SK-N-SH (cell line): ENCODE measurements around the gene STX11. TPM values are rescaled to one million over a fixed set of nuclear protein-coding genes. Genes with fewer than 3 reads are reported as not detected.
A peak's percentile ranks its signal among the peaks of the same experiment; 100 is the strongest.

ENCODE experiments used
- CTCF ChIA-PET: fragments of 300-600, 350-600 bp; formaldehyde crosslinking; extraction: SDS; loops from one replicate; lab custom pipeline; 2021; lab: Yijun Ruan, JAX
- POLR2A ChIA-PET: fragments of 350-600 bp; sonication (Branson Sonifier 250); formaldehyde crosslinking; extraction: SDS; loops from one replicate; lab custom pipeline; 2020; ENCODE audit warnings: antibody characterized with exemption, inconsistent platforms; lab: Yijun Ruan, JAX
- DNase-seq: peaks from one replicate; pipeline ENCODE4 v3.0.0; 2012
- H2AFZ ChIP-seq: fragments of 200-600 bp; sonication (generic); 2 replicates; pipeline ENCODE4 v1.8.1; 2016; ENCODE audit warnings: antibody characterized with exemption, mild to moderate bottlenecking, low read depth
- H3F3A ChIP-seq: fragments of 200-600 bp; sonication (generic); replicated peaks from 2 replicates; pipeline ENCODE3; 2016; ENCODE audit warnings: antibody characterized with exemption, mild to moderate bottlenecking; ENCODE audit not compliant: insufficient read depth
- H3K27ac ChIP-seq, 2 experiments: fragments of 200-500 bp in 1 of 2; fragments of 200-600 bp in 1 of 2; sonication (Bioruptor generic) in 1 of 2; sonication (generic), shearing (Covaris generic) in 1 of 2; 2 replicates each; pipeline versions ENCODE4 v1.5.1 to v1.6.1; 2014 to 2016; ENCODE audit warnings: low read depth in 2 of 2, inconsistent platforms in 1 of 2, low read length in 1 of 2, mild to moderate bottlenecking in 1 of 2, mixed read lengths in 1 of 2
- H3K27me3 ChIP-seq: fragments of 200-600 bp; sonication (generic), shearing (Covaris generic); 2 replicates; pipeline ENCODE4 v1.6.1; 2016; ENCODE audit warnings: mixed run types; ENCODE audit not compliant: insufficient read depth
- H3K36me3 ChIP-seq, 2 experiments: fragments of 200-500 bp in 1 of 2; fragments of 200-600 bp in 1 of 2; sonication (Bioruptor generic) in 1 of 2; sonication (generic) in 1 of 2; replicated peaks in 1 of 2; 2 replicates each; pipeline versions ENCODE3 to v1.5.1; 2014 to 2016; ENCODE audit warnings: low read length in 1 of 2, mild to moderate bottlenecking in 1 of 2; ENCODE audit not compliant: insufficient read depth in 2 of 2, control insufficient read depth in 1 of 2
- H3K4me1 ChIP-seq, 2 experiments: fragments of 200-500 bp in 1 of 2; fragments of 200-600 bp in 1 of 2; sonication (Bioruptor generic) in 1 of 2; sonication (generic), shearing (Covaris generic) in 1 of 2; 2 replicates each; pipeline versions ENCODE4 v1.5.1 to v1.6.1; 2014 to 2016; ENCODE audit warnings: low read depth in 1 of 2, low read length in 1 of 2, mixed run types in 1 of 2; ENCODE audit not compliant: insufficient read depth in 2 of 2, control insufficient read depth in 1 of 2
- H3K4me2 ChIP-seq: fragments of 200-600 bp; sonication (generic), shearing (Covaris generic); 2 replicates; pipeline ENCODE4 v1.6.1; 2017; ENCODE audit warnings: mixed run types
- H3K4me3 ChIP-seq, 2 experiments: fragments of 200-500 bp in 1 of 2; fragments of 200-600 bp in 1 of 2; sonication (Bioruptor generic) in 1 of 2; sonication (generic), shearing (Covaris generic) in 1 of 2; 2 replicates each; pipeline versions ENCODE4 v1.5.1 to v1.8.1; 2014 to 2016; ENCODE audit warnings: low read depth in 2 of 2, inconsistent platforms in 1 of 2, low read length in 1 of 2, mild to moderate bottlenecking in 1 of 2, mixed read lengths in 1 of 2, moderate library complexity in 1 of 2
- H3K79me2 ChIP-seq: fragments of 200-600 bp; sonication (generic); 2 replicates; pipeline ENCODE4 v1.8.1; 2017; ENCODE audit warnings: mild to moderate bottlenecking; ENCODE audit not compliant: insufficient read depth
- H3K9ac ChIP-seq: fragments of 200-600 bp; sonication (generic); 2 replicates; pipeline ENCODE4 v1.6.1; 2017; ENCODE audit warnings: mixed run types
- H3K9me2 ChIP-seq: fragments of 200-600 bp; sonication (generic); 2 replicates; pipeline ENCODE4 v1.6.1; 2017; ENCODE audit warnings: mixed run types
- H3K9me3 ChIP-seq: fragments of 200-600 bp; sonication (generic); 2 replicates; pipeline ENCODE4 v1.6.1; 2017; ENCODE audit warnings: mixed run types, mild to moderate bottlenecking, moderate library complexity
- H4K20me1 ChIP-seq: fragments of 200-600 bp; sonication (generic); 2 replicates; pipeline ENCODE4 v1.6.1; 2017; ENCODE audit warnings: mild to moderate bottlenecking, mixed run types; ENCODE audit not compliant: insufficient read depth
- ELF1 ChIP-seq: IDR thresholded peaks from 2 replicates; pipeline ENCODE4 v1.4.0; 2012
- EZH2phosphoT487 ChIP-seq: fragments of 200-600 bp; sonication (generic); IDR thresholded peaks from 2 replicates; pipeline ENCODE4 v1.6.1; 2017; ENCODE audit warnings: low read depth, mixed run types, mild to moderate bottlenecking, antibody characterized with exemption, moderate library complexity, borderline replicate concordance
- FOSL2 ChIP-seq: IDR thresholded peaks from 2 replicates; pipeline ENCODE4 v1.4.0; 2012; ENCODE audit warnings: low read depth, mild to moderate bottlenecking, moderate library complexity, borderline replicate concordance
- FOXJ3 ChIP-seq: sonication (generic); formaldehyde crosslinking; IDR thresholded peaks from 2 replicates; pipeline ENCODE4 v1.5.1; 2020; ENCODE audit warnings: mild to moderate bottlenecking, missing genetic modification reagents
- FOXM1 ChIP-seq: IDR thresholded peaks from 2 replicates; pipeline ENCODE4 v1.4.0; 2012; ENCODE audit warnings: low read depth, mild to moderate bottlenecking
- JUND ChIP-seq: IDR thresholded peaks from 2 replicates; pipeline ENCODE4 v1.4.0; 2012
- MEF2A ChIP-seq: IDR thresholded peaks from 2 replicates; pipeline ENCODE4 v1.4.0; 2012; ENCODE audit warnings: low read depth, borderline replicate concordance
- MXI1 ChIP-seq: IDR thresholded peaks from 2 replicates; pipeline ENCODE4 v1.6.1; 2012; ENCODE audit warnings: mild to moderate bottlenecking, low read depth, low read length, improper control_type of control experiment
- NRF1 ChIP-seq: IDR thresholded peaks from 2 replicates; pipeline ENCODE4 v1.6.1; 2012; ENCODE audit warnings: low read depth, mild to moderate bottlenecking, low read length
- POLR2AphosphoS5 ChIP-seq: IDR thresholded peaks from 2 replicates; pipeline ENCODE4 v1.6.1; 2012; ENCODE audit warnings: low read depth, low read length
- RCOR1 ChIP-seq: fragments of 150-350 bp; IDR thresholded peaks from 2 replicates; pipeline ENCODE4 v1.6.1; 2017; ENCODE audit warnings: antibody characterized with exemption, low read length
- RXRA ChIP-seq: IDR thresholded peaks from 2 replicates; pipeline ENCODE4 v1.4.0; 2012; ENCODE audit warnings: low read depth, mild to moderate bottlenecking, borderline replicate concordance
- SIN3A ChIP-seq: IDR thresholded peaks from 2 replicates; pipeline ENCODE4 v1.6.1; 2012; ENCODE audit warnings: low read depth, mild to moderate bottlenecking, low read length, moderate library complexity, borderline replicate concordance
- SMC3 ChIP-seq: IDR thresholded peaks from 2 replicates; pipeline ENCODE4 v1.6.1; 2012; ENCODE audit warnings: low read depth, low read length, improper control_type of control experiment
- TAF1 ChIP-seq: IDR thresholded peaks from 2 replicates; pipeline ENCODE4 v1.6.1; 2012; ENCODE audit warnings: low read depth, mild to moderate bottlenecking, low read length, moderate library complexity, borderline replicate concordance
- YY1 ChIP-seq: IDR thresholded peaks from 2 replicates; pipeline ENCODE4 v1.4.0; 2012; ENCODE audit warnings: low read depth, mild to moderate bottlenecking
- WGBS: methylation state at CpG from one replicate; pipeline ENCODE4 v1.1.6; 2017; ENCODE audit warnings: low lambda C conversion rate; 5-methylcytosine and 5-hydroxymethylcytosine counted together
- polyA plus RNA-seq, 3 experiments: library from polyadenylated mRNA; depleted of rRNA; stranded (reverse); fragments of >200 nt; gene quantifications; 2 replicates each; pipeline ENCODE4 v1.2.3, GENCODE V29; 2012
- TF ChIP-seq, protein P1 (sequence below): IDR thresholded peaks from 2 replicates; pipeline ENCODE4 v1.4.0; 2012; ENCODE audit warnings: low read depth, borderline replicate concordance
- TF ChIP-seq, protein P2 (sequence below): fragments of 150-350 bp; IDR thresholded peaks from 2 replicates; pipeline ENCODE4 v1.6.1; 2016; ENCODE audit warnings: mild to moderate bottlenecking, low read depth, low read length
- TF ChIP-seq, protein P3 (sequence below): IDR thresholded peaks from 2 replicates; pipeline ENCODE4 v1.4.0; 2012; ENCODE audit warnings: low read depth, borderline replicate concordance
- TF ChIP-seq, protein P4 (sequence below): fragments of 200-600 bp; sonication (generic); IDR thresholded peaks from 2 replicates; pipeline ENCODE4 v1.6.1; 2017; ENCODE audit warnings: antibody characterized with exemption, mild to moderate bottlenecking, moderate library complexity
- TF ChIP-seq, protein P5 (sequence below): fragments of 150-350 bp; IDR thresholded peaks from 2 replicates; pipeline ENCODE4 v1.6.1; 2017; ENCODE audit warnings: antibody characterized with exemption, low read length, low read depth, borderline replicate concordance

Gene STX11
- polyA plus RNA-seq, 1 of the 3 experiments (the other 2 are of a cell fraction): 0.15 TPM

DNA sequence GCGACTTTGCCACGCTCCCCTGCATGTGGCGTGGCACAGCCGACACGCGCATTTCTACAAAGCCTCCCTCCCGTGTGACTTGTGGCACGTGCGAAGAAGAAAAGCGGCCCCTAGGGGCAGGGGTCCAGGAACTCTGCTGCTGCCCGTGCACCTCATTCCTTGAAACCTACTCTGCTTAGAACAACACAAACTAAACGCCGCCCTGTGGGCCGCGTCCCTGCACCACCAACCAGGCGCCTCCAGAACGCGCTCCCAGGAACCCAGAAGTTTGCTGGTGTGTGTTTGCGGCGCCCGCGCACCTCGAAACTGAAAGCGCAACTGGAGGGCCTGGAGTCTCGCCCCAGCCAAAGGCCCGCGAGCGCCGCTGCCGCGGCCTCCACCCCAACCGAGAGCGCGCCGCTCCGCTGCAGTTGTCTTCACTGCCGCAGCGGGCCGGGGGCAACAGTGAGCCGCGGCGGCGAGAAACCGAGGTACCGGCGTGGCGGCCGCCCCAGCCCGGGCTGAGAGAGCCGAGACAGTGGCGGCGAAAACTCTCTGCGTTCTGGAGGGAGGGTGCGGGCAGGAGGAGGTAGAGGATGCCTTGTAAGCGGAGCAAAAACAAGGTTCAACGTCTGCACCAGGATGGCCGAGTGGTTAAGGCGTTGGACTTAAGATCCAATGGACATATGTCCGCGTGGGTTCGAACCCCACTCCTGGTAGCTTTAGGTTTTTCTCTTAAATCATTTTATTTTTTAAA lies 65.8 kb downstream of the STX11 start:
- peaks cover 0 to 12% of the 10 kb centered on the region in 2 experiments; a peak in 1 of 4 replicates for H3K4me1 ChIP-seq
- peak overlapping the region; percentile 86 for H3K27ac ChIP-seq
- H3K9me2 ChIP-seq: no peaks in the 10 kb centered on the region
- WGBS: 2% methylated on average over 16 of the region's 61 CpGs
- peaks cover 10% of the 10 kb centered on the region for H3F3A ChIP-seq
- no peaks in the 10 kb centered on the region for H3K27me3 ChIP-seq
- H3K36me3 ChIP-seq: no peaks in the 10 kb centered on the region
- peak overlapping the region; percentile 71 to 74 for H3K4me3 ChIP-seq
- peak overlapping the region; percentile 92 for H3K4me2 ChIP-seq
- H2AFZ ChIP-seq: peak overlapping the region; percentile 94; the same call in 1 of the 2 replicates
- peak overlapping the region; percentile 86 for H3K9ac ChIP-seq
- peak; percentile 89 for DNase-seq
- H4K20me1 ChIP-seq: no peaks in the 10 kb centered on the region
- H3K9me3 ChIP-seq: no peaks in the 10 kb centered on the region
- no peaks in the 10 kb centered on the region for H3K79me2 ChIP-seq
- ChIA-PET POLR2A (interaction anchor here (1.0 to 1.2 kb wide), 2 partner anchors 10 to 121 kb away, joined by 3 read pairs; partner anchors contain the start of gene SF3B5), CTCF (interaction anchor here (0.7 to 3.9 kb wide), 5 partner anchors 9 to 110 kb away, joined by 3 to 17 read pairs (median 3); no protein-coding TSS in a partner anchor)
- TF ChIP-seq FOSL2: peak; percentile 55; the same call in 1 of the 2 replicates
- TF ChIP-seq TAF1: 0 out of 2 replicates have a peak, but pooled peaks have one; percentile 23
- peak; percentile 21; the same call in 1 of the 2 replicates for TF ChIP-seq FOXJ3 (CRISPR knock-in tag)
- TF ChIP-seq EZH2phosphoT487: no peak
- TF ChIP-seq, protein P1, sequence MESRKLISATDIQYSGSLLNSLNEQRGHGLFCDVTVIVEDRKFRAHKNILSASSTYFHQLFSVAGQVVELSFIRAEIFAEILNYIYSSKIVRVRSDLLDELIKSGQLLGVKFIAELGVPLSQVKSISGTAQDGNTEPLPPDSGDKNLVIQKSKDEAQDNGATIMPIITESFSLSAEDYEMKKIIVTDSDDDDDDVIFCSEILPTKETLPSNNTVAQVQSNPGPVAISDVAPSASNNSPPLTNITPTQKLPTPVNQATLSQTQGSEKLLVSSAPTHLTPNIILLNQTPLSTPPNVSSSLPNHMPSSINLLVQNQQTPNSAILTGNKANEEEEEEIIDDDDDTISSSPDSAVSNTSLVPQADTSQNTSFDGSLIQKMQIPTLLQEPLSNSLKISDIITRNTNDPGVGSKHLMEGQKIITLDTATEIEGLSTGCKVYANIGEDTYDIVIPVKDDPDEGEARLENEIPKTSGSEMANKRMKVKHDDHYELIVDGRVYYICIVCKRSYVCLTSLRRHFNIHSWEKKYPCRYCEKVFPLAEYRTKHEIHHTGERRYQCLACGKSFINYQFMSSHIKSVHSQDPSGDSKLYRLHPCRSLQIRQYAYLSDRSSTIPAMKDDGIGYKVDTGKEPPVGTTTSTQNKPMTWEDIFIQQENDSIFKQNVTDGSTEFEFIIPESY: 0 out of 2 replicates have a peak, but pooled peaks have one; percentile 50
- TF ChIP-seq, protein P2, sequence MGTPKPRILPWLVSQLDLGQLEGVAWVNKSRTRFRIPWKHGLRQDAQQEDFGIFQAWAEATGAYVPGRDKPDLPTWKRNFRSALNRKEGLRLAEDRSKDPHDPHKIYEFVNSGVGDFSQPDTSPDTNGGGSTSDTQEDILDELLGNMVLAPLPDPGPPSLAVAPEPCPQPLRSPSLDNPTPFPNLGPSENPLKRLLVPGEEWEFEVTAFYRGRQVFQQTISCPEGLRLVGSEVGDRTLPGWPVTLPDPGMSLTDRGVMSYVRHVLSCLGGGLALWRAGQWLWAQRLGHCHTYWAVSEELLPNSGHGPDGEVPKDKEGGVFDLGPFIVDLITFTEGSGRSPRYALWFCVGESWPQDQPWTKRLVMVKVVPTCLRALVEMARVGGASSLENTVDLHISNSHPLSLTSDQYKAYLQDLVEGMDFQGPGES: 0 out of 2 replicates have a peak, but pooled peaks have one; percentile 4
- no peak for TF ChIP-seq RXRA
- no peak for TF ChIP-seq POLR2AphosphoS5
- TF ChIP-seq ELF1: no peak
- peak; percentile 69; the same call in 1 of the 2 replicates for TF ChIP-seq MXI1
- TF ChIP-seq, protein P3, sequence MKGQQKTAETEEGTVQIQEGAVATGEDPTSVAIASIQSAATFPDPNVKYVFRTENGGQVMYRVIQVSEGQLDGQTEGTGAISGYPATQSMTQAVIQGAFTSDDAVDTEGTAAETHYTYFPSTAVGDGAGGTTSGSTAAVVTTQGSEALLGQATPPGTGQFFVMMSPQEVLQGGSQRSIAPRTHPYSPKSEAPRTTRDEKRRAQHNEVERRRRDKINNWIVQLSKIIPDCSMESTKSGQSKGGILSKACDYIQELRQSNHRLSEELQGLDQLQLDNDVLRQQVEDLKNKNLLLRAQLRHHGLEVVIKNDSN: 0 out of 2 replicates have a peak, but pooled peaks have one; percentile 22
- TF ChIP-seq NRF1: peak; percentile 61
- no peak for TF ChIP-seq JUND
- TF ChIP-seq YY1: no peak
- peak; percentile 66; the same call in 1 of the 2 replicates for TF ChIP-seq SIN3A
- TF ChIP-seq, protein P4, sequence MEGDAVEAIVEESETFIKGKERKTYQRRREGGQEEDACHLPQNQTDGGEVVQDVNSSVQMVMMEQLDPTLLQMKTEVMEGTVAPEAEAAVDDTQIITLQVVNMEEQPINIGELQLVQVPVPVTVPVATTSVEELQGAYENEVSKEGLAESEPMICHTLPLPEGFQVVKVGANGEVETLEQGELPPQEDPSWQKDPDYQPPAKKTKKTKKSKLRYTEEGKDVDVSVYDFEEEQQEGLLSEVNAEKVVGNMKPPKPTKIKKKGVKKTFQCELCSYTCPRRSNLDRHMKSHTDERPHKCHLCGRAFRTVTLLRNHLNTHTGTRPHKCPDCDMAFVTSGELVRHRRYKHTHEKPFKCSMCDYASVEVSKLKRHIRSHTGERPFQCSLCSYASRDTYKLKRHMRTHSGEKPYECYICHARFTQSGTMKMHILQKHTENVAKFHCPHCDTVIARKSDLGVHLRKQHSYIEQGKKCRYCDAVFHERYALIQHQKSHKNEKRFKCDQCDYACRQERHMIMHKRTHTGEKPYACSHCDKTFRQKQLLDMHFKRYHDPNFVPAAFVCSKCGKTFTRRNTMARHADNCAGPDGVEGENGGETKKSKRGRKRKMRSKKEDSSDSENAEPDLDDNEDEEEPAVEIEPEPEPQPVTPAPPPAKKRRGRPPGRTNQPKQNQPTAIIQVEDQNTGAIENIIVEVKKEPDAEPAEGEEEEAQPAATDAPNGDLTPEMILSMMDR: peak; percentile 55
- no peak for TF ChIP-seq FOXM1
- TF ChIP-seq RCOR1: no peak; the same call in 1 of the 2 replicates
- TF ChIP-seq, protein P5, sequence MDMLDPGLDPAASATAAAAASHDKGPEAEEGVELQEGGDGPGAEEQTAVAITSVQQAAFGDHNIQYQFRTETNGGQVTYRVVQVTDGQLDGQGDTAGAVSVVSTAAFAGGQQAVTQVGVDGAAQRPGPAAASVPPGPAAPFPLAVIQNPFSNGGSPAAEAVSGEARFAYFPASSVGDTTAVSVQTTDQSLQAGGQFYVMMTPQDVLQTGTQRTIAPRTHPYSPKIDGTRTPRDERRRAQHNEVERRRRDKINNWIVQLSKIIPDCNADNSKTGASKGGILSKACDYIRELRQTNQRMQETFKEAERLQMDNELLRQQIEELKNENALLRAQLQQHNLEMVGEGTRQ: no peak
- no peak for TF ChIP-seq MEF2A
- peak; percentile 27; the same call in 1 of the 2 replicates for TF ChIP-seq SMC3
